ENCODE data around the gene PMEPA1. TPM values are rescaled to one million over a fixed set of nuclear protein-coding genes. Genes with fewer than 3 reads are reported as not detected.

The PMEPA1 gene
- total and polyA plus RNA-seq, 4 donors = 14.3 to 30.5 (median 19.7) TPM

DNA sequence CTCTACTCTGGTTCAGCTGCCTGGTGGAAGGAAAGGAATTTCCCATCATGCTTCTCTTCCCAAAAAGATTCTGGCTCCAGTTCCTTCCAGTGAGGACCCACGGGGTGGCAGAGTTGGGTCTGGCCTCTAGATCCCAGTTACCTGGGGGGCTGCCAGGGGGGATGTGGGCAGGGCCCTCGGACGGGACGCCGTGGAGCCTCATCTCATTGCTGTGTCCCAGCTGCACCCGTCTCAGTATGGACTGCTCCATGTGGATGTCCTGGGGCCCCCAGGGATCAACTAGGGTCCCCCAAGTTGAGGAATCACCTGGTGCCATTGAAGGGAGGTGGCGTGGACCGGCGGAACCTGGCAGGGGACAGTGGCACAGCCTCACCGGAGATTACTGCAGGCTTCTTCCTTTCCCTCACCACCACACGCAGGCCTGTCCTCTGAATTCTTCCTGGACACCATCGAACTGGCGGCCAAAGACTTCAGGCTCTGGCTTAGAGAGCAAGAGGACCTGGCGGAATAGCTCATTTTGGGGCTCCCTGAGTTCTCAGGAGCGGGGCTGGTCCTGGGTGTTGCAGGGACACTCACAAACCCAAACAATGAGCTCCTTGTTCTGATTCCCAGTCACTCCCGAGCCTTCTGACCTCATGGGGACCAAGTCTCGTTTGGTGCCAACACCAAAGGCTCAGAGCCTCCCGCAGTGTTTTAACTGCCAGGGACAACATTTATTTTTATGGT lies 98.1 kb downstream of the PMEPA1 start:
- no peaks in the 10 kb centered on the region for H3K27me3 ChIP-seq (ENCODE audit: control insufficient read depth, insufficient read depth, low read length)
- DNase-seq (ENCODE audit: low read depth in 4 of 6, low spot score in 6 of 6) = no peak

GRCh38 chr20:57610261-57610952 lies 99.4 kb downstream of the PMEPA1 start:
- H3K36me3 ChIP-seq (ENCODE audit: control insufficient read depth, insufficient read depth, low read length) = no peaks in the 10 kb centered on the region
- no peak overlapping the region for H3K27ac ChIP-seq (ENCODE audit: low read depth, low read length)
- no peaks in the 10 kb centered on the region for H3K27me3 ChIP-seq (ENCODE audit: control insufficient read depth, insufficient read depth, low read length)
- DNase-seq (ENCODE audit: low read depth in 4 of 6, low spot score in 6 of 6) = no peak
- no peak overlapping the region for H3K4me3 ChIP-seq (ENCODE audit: low read depth, low read length)
- H3K9me3 ChIP-seq (ENCODE audit: control insufficient read depth, insufficient read depth, low read length) = no peaks in the 10 kb centered on the region
- peaks cover 7% of the 10 kb centered on the region for H3K4me1 ChIP-seq (ENCODE audit: control insufficient read depth, insufficient read depth, low read length)
- 81% methylated on average over 17 of the region's 18 CpGs for WGBS (ENCODE audit: insufficient coverage)

More for the DNA sequence above, 98.1 kb downstream of the PMEPA1 start:
- Histone ChIP-seq H3K4me1 (ENCODE audit: control insufficient read depth, insufficient read depth, low read length) (peaks cover 7% of the 10 kb centered on the region), H3K36me3 (ENCODE audit: control insufficient read depth, insufficient read depth, low read length) (no peaks in the 10 kb centered on the region), H3K27ac (ENCODE audit: low read depth, low read length) (no peak overlapping the region), H3K9me3 (ENCODE audit: control insufficient read depth, insufficient read depth, low read length) (no peaks in the 10 kb centered on the region), H3K4me3 (ENCODE audit: low read depth, low read length) (no peak overlapping the region)
- WGBS (ENCODE audit: insufficient coverage) = 84% methylated on average over 13 of the region's 18 CpGs

DNA sequence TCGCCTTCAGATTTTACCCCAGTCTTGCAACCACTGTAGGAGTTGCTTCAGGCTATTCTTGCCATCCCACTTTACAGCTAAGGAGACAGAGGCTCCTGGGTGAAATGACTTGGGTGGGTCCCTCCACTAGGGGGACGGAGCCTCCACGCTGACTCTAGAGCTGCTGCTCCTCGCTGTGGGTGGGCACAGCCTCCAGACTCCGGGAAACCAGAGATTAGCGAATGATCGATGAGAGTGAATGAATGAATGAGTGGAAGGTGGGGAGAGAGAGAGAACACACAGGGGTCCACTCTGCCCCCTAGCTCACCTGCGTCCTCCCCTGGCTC lies 100.0 kb downstream of the PMEPA1 start:
- 80% methylated on average over 2 of the region's 8 CpGs for WGBS (ENCODE audit: insufficient coverage)
- no peaks in the 10 kb centered on the region for H3K27me3 ChIP-seq (ENCODE audit: control insufficient read depth, insufficient read depth, low read length)
- peaks cover 7% of the 10 kb centered on the region for H3K4me1 ChIP-seq (ENCODE audit: control insufficient read depth, insufficient read depth, low read length)
- no peaks in the 10 kb centered on the region for H3K9me3 ChIP-seq (ENCODE audit: control insufficient read depth, insufficient read depth, low read length)
- DNase-seq (ENCODE audit: low read depth in 4 of 6, low spot score in 6 of 6) = no peak
- no peaks in the 10 kb centered on the region for H3K36me3 ChIP-seq (ENCODE audit: control insufficient read depth, insufficient read depth, low read length)
- H3K4me3 ChIP-seq (ENCODE audit: low read depth, low read length) = no peak overlapping the region
- no peak overlapping the region for H3K27ac ChIP-seq (ENCODE audit: low read depth, low read length)

DNA sequence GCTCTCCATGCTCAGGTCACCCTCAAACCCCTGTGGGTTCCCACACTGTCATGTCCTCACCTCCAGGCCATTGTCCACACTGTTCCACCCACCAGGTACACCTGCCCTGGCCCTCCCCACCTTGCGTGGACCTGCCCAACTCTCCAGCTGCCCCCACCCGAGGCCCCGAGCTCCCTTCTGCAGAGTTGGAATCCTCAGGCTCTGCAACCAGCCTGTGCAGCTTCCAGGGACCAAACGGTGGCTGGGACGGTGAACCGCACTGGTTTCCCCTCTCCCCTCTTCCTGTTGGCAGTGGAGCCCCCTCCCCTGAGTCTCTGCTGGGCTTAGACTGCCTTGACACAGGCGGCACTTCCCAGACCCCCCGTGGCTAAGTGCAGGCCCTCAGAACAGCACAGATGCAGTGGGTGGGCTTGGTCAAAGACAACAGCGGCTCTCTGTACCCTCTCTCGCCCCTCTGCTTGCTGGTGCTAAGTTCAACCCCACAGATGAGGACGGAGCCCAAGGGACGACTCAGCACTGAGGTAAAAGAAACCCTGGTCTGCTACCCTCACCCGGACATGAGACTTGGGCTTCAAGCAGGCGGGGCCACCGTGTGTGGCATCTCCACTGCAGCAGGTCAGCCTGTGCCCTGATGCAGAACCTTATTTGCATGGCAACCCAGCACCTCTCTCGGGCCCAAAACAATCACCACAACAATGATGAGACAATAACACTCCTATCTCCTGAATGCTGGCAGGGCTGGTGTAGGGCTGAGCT lies 100.6 kb downstream of the PMEPA1 start:
- Histone ChIP-seq H3K4me1 (ENCODE audit: control insufficient read depth, insufficient read depth, low read length) (peaks cover 7% of the 10 kb centered on the region), H3K9me3 (ENCODE audit: control insufficient read depth, insufficient read depth, low read length) (no peaks in the 10 kb centered on the region), H3K27ac (ENCODE audit: low read depth, low read length) (no peak overlapping the region), H3K36me3 (ENCODE audit: control insufficient read depth, insufficient read depth, low read length) (no peaks in the 10 kb centered on the region), H3K27me3 (ENCODE audit: control insufficient read depth, insufficient read depth, low read length) (no peaks in the 10 kb centered on the region), H3K4me3 (ENCODE audit: low read depth, low read length) (no peak overlapping the region)
- 66% methylated on average over 16 of the region's 16 CpGs for WGBS (ENCODE audit: insufficient coverage)
- no peak for DNase-seq (ENCODE audit: low read depth in 4 of 6, low spot score in 6 of 6)

DNA sequence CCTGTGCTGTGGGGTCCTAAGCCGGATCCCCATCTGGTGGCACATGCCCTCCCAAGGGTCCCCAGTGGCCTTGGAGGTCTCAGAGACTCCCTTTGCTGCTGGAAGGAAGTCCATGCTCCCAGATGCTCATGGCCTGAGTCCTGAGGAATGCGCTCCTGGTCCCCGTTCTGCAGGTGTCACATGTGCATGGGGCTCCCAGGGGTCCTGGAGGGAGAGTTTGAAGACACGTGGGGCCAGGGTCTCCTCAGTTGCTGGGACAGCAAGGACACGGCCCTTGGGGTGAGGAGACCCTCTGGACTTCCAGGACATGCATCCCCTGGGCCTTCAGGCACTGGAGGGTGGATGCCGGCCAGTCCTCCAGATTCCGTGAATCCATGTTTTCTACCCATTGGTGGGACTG lies 101.3 kb downstream of the PMEPA1 start:
- Histone ChIP-seq H3K36me3 (ENCODE audit: control insufficient read depth, insufficient read depth, low read length) (no peaks in the 10 kb centered on the region), H3K9me3 (ENCODE audit: control insufficient read depth, insufficient read depth, low read length) (no peaks in the 10 kb centered on the region), H3K27me3 (ENCODE audit: control insufficient read depth, insufficient read depth, low read length) (no peaks in the 10 kb centered on the region), H3K4me3 (ENCODE audit: low read depth, low read length) (no peak overlapping the region), H3K27ac (ENCODE audit: low read depth, low read length) (no peak overlapping the region), H3K4me1 (ENCODE audit: control insufficient read depth, insufficient read depth, low read length) (peaks cover 7% of the 10 kb centered on the region)
- 91% methylated on average over 7 of the region's 7 CpGs for WGBS (ENCODE audit: insufficient coverage)
- DNase-seq (ENCODE audit: low read depth in 4 of 6, low spot score in 6 of 6) = no peak

DNA sequence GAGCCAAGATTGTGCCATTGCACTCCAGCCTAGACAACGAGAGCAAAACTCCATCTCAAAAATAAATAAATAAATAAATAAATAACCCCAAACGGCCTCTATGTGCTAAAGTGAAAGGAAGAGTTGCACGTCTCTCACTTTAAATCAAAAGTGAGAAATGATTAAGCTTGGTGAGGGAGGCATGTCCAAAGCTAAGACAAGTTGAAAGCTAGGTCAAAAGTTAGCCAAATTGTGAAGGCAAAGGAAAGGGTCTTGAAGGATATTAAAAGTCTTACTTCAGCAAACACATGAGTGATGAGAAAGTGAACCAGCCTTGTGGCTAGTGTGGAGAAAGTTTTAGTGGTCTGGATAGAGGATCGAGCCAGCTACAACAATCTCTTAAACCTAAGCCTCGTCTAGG lies 103.9 kb downstream of the PMEPA1 start:
- 86% methylated on average over 1 of the region's 5 CpGs for whole genome bisulfite sequencing (ENCODE audit: insufficient coverage)

DNA sequence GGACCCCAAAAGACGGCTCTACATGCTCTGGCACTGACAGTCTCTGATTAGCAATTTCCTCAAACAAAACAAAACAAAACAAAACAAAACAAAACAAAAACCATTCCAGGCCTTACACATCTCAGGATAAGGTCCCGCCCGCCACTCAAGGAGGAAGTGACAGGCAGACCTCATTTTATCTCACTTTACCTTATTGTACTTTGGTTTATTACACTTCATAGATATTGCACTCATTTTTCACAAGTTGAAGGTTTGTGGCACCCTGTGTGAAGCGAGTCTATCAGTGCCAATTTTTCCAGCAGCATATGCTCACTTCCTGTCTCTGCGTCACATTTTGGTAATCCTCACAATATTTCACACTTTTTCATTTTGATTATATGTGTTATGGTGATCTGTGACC lies 104.8 kb downstream of the PMEPA1 start:
- H3K9me3 ChIP-seq (ENCODE audit: control insufficient read depth, insufficient read depth, low read length) = no peaks in the 10 kb centered on the region
- no peak for DNase-seq (ENCODE audit: low read depth in 4 of 6, low spot score in 6 of 6)
- no peaks in the 10 kb centered on the region for H3K27me3 ChIP-seq (ENCODE audit: control insufficient read depth, insufficient read depth, low read length)
- H3K4me1 ChIP-seq (ENCODE audit: control insufficient read depth, insufficient read depth, low read length) = no peaks in the 10 kb centered on the region
- WGBS (ENCODE audit: insufficient coverage) = 100% methylated on average over 2 of the region's 5 CpGs
- no peak overlapping the region for H3K27ac ChIP-seq (ENCODE audit: low read depth, low read length)
- no peak overlapping the region for H3K4me3 ChIP-seq (ENCODE audit: low read depth, low read length)
- no peaks in the 10 kb centered on the region for H3K36me3 ChIP-seq (ENCODE audit: control insufficient read depth, insufficient read depth, low read length)

More for the DNA sequence above, 103.9 kb downstream of the PMEPA1 start:
- Histone ChIP-seq H3K9me3 (ENCODE audit: control insufficient read depth, insufficient read depth, low read length) (no peaks in the 10 kb centered on the region), H3K27ac (ENCODE audit: low read depth, low read length) (no peak overlapping the region), H3K4me3 (ENCODE audit: low read depth, low read length) (no peak overlapping the region), H3K36me3 (ENCODE audit: control insufficient read depth, insufficient read depth, low read length) (no peaks in the 10 kb centered on the region), H3K4me1 (ENCODE audit: control insufficient read depth, insufficient read depth, low read length) (no peaks in the 10 kb centered on the region), H3K27me3 (ENCODE audit: control insufficient read depth, insufficient read depth, low read length) (no peaks in the 10 kb centered on the region)
- DNase-seq (ENCODE audit: low read depth in 4 of 6, low spot score in 6 of 6) = no peak

- Histone ChIP-seq H3K9me3 (ENCODE audit: control insufficient read depth, insufficient read depth, low read length) (no peaks in the 10 kb centered on the region), H3K4me1 (ENCODE audit: control insufficient read depth, insufficient read depth, low read length) (no peaks in the 10 kb centered on the region), H3K27me3 (ENCODE audit: control insufficient read depth, insufficient read depth, low read length) (no peaks in the 10 kb centered on the region), H3K27ac (ENCODE audit: low read depth, low read length) (no peak overlapping the region), H3K36me3 (ENCODE audit: control insufficient read depth, insufficient read depth, low read length) (no peaks in the 10 kb centered on the region), H3K4me3 (ENCODE audit: low read depth, low read length) (no peak overlapping the region)
- WGBS (ENCODE audit: insufficient coverage) = 95% methylated on average over 10 of the region's 10 CpGs
- no peak for DNase-seq (ENCODE audit: low read depth in 4 of 6, low spot score in 6 of 6)
Measured at GRCh38 chr20:57603120-57603519, 106.7 kb downstream of the PMEPA1 start.

DNA sequence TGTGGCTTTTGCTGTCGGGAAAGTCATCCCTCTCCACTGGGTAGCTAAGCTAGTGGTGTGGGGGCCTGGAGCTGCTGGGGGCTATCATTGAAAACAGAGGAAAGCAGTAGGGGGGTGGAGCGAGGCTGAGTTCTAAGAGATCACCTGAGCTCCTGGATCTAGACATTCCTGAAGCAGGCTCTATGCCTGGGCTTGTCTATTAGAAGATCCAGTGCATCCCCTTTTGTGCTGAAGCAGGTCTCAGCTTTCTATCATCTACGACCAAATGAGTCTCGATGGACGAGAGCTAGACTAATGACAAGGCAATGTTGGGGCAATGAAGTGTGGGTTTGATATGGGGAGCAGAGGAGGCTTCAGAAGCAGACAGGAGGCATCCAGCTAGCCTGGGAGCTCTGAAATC lies 108.1 kb downstream of the PMEPA1 start:
- Histone ChIP-seq H3K27me3 (ENCODE audit: control insufficient read depth, insufficient read depth, low read length) (peaks cover 2% of the 10 kb centered on the region), H3K4me1 (ENCODE audit: control insufficient read depth, insufficient read depth, low read length) (peaks cover 9% of the 10 kb centered on the region)
- WGBS (ENCODE audit: insufficient coverage) = 68% methylated on average over 3 of the region's 5 CpGs

More for the DNA sequence above, 108.1 kb downstream of the PMEPA1 start:
- DNase-seq (ENCODE audit: low read depth in 4 of 6, low spot score in 6 of 6) = no peak
- Histone ChIP-seq H3K36me3 (ENCODE audit: control insufficient read depth, insufficient read depth, low read length) (no peaks in the 10 kb centered on the region), H3K4me3 (ENCODE audit: low read depth, low read length) (no peak overlapping the region), H3K27ac (ENCODE audit: low read depth, low read length) (no peak overlapping the region), H3K9me3 (ENCODE audit: control insufficient read depth, insufficient read depth, low read length) (no peaks in the 10 kb centered on the region)

Measured in spinal cord (tissue), 10 donors.